HFFc6 (cell line): ENCODE results near the gene ZNF655. TPM values are rescaled to one million over a fixed set of nuclear protein-coding genes. Genes with fewer than 3 reads are reported as not detected.
"Not testable (repeated sequence)": the region's sequence is repeated elsewhere in the genome, so short reads cannot be mapped to it uniquely, and the experiment has no call there.

Experiments used
- DNase-seq: peaks from one replicate; pipeline ENCODE4 v3.0.0-alpha.2; 2018
- H3K27ac Mint-ChIP-seq: 2 replicates; pipeline ENCODE4 v1.8.0; 2020; ENCODE audit warnings: mild to moderate bottlenecking, mixed read lengths
- H3K27me3 Mint-ChIP-seq: 2 replicates; pipeline ENCODE4 v1.8.0; 2021; ENCODE audit warnings: mild to moderate bottlenecking, moderate library complexity, mixed read lengths; ENCODE audit not compliant: insufficient read depth
- H3K36me3 Mint-ChIP-seq: 2 replicates; pipeline ENCODE4 v1.8.0; 2021; ENCODE audit warnings: low read depth, mixed read lengths
- H3K4me1 Mint-ChIP-seq: 2 replicates; pipeline ENCODE4 v1.8.0; 2020; ENCODE audit warnings: low read depth, mixed read lengths
- H3K4me3 Mint-ChIP-seq: 2 replicates; pipeline ENCODE4 v1.8.0; 2020; ENCODE audit warnings: mild to moderate bottlenecking, moderate library complexity, mixed read lengths
- H3K9me3 Mint-ChIP-seq: 2 replicates; pipeline ENCODE4 v1.8.0; 2020; ENCODE audit warnings: mild to moderate bottlenecking, mixed read lengths
- total RNA-seq, 6 experiments: library from RNA; stranded (reverse); fragmentation: NEBNext Ultra II Directional; extraction: Animal tissue kit (Norgen Biotek cat#: 25700); gene quantifications; 2 replicates in 1 of 6; 3 replicates in 5 of 6; pipeline ENCODE4 v1.2.3, GENCODE V29; 2021
- TF ChIP-seq, protein P1 (sequence below): fragments of 200-600 bp; sonication (generic); IDR thresholded peaks from 2 replicates; pipeline ENCODE4 v1.5.0; 2021; ENCODE audit warnings: antibody characterized with exemption, mild to moderate bottlenecking

The ZNF655 gene
- total RNA-seq, 6 experiments from 2014 or later: 38.6 to 50.0 (median 43.5) TPM

DNA sequence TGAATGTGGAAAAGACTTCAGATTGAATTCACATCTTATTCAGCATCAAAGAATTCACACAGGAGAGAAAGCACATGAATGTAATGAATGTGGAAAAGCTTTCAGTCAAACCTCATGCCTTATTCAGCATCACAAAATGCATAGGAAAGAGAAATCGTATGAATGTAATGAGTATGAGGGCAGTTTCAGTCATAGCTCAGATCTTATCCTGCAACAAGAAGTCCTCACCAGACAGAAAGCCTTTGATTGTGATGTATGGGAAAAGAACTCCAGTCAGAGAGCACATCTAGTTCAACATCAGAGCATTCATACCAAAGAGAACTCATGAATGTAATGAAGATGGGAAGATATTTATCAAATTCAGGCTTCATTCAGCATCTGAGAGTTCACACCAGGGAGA is 14.8 kb downstream of the ZNF655 start:
- TF ChIP-seq, protein P1, sequence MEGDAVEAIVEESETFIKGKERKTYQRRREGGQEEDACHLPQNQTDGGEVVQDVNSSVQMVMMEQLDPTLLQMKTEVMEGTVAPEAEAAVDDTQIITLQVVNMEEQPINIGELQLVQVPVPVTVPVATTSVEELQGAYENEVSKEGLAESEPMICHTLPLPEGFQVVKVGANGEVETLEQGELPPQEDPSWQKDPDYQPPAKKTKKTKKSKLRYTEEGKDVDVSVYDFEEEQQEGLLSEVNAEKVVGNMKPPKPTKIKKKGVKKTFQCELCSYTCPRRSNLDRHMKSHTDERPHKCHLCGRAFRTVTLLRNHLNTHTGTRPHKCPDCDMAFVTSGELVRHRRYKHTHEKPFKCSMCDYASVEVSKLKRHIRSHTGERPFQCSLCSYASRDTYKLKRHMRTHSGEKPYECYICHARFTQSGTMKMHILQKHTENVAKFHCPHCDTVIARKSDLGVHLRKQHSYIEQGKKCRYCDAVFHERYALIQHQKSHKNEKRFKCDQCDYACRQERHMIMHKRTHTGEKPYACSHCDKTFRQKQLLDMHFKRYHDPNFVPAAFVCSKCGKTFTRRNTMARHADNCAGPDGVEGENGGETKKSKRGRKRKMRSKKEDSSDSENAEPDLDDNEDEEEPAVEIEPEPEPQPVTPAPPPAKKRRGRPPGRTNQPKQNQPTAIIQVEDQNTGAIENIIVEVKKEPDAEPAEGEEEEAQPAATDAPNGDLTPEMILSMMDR: no peak
- Mint-ChIP-seq H3K27ac (no peak overlapping the region), H3K9me3 (no peaks in the 10 kb centered on the region), H3K4me1 (no peaks in the 10 kb centered on the region), H3K27me3 (no peaks in the 10 kb centered on the region), H3K36me3 (peaks cover 42% of the 10 kb centered on the region), H3K4me3 (no peak overlapping the region)
- DNase-seq: no peak

DNA sequence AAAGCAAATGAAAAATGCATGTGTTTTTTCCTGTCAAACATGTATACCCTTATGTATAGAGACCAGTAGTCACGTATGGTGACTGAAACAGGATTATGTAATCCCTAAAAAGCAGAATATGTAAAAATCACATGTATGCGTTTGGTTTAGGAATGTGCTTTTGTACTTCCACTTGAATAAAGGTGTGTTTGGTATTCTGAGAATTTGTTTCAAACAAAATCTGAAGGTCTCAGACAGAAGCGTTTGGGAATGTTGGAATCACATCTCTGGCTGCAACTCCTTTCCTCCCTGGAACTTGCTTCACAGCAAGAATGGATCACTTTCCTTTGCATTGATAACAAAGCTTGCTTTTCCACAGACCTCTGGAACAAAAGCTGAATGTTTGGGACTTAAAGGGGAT is 17.8 kb downstream of the ZNF655 start:
- H3K9me3 Mint-ChIP-seq: no peaks in the 10 kb centered on the region
- H3K27ac Mint-ChIP-seq: no peak overlapping the region
- DNase-seq: no peak
- peaks cover 16% of the 10 kb centered on the region for H3K4me1 Mint-ChIP-seq
- H3K27me3 Mint-ChIP-seq: no peaks in the 10 kb centered on the region
- TF ChIP-seq, protein P1: no peak
- no peak overlapping the region for H3K4me3 Mint-ChIP-seq
- peaks cover 28% of the 10 kb centered on the region for H3K36me3 Mint-ChIP-seq

- H3K9me3 Mint-ChIP-seq: no peaks in the 10 kb centered on the region
- H3K27me3 Mint-ChIP-seq: no peaks in the 10 kb centered on the region
- no peak overlapping the region for H3K27ac Mint-ChIP-seq
- TF ChIP-seq, protein P1: no peak
- H3K4me1 Mint-ChIP-seq: peaks cover 16% of the 10 kb centered on the region
- DNase-seq: no peak
- H3K36me3 Mint-ChIP-seq: no peaks in the 10 kb centered on the region
- peak overlapping the region; percentile 86 for H3K4me3 Mint-ChIP-seq
These were observed 21.0 kb downstream of the ZNF655 start for GRCh38 chr7:99579281-99579955.

DNA sequence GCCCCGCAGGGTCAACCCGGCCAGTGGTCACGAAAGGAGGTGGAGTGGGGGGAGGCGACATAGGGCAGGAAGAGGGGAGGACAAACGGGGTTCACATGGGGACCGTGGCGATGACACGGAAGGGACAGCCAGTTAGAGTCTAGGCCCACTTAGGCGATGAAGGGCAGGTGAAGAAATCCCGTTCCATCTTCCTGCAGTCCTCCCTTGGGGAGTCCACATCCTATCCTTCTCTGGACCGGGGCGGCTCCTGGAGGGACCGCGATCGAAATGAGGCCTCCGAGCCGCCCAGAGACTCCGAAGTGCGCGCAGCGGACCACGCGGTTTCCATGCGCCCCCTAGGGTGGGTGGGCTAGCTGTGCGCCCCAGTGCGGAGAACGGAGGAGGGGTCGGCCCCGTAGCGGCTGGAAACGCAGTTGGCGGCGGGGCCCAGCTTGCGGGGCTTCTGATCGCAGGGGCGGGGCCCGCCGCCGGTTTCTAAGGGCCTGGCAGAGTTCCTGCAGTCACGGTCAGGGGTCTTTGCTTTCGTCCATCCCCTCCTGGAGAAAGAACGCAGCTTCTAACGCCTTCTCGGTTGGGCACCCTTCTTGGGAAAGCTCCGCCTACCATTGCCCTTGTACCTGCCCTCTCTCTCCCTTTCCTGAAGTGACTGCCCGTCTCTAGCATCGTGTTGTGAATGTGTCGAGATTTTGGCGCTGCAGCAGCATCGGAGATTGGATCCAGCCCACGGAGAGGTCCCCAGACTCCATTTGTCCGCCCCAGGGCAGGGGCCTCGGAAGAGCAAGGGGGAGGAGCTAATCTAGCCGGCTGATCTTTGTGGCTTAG is 21.7 kb downstream of the ZNF655 start:
- peaks cover 16% of the 10 kb centered on the region for H3K4me1 Mint-ChIP-seq
- TF ChIP-seq, protein P1: peak; percentile 64
- H3K36me3 Mint-ChIP-seq: no peaks in the 10 kb centered on the region
- no peak for DNase-seq
- H3K27ac Mint-ChIP-seq: no peak overlapping the region
- no peaks in the 10 kb centered on the region for H3K9me3 Mint-ChIP-seq
- H3K27me3 Mint-ChIP-seq: no peaks in the 10 kb centered on the region
- H3K4me3 Mint-ChIP-seq: peak overlapping the region; percentile 86

DNA sequence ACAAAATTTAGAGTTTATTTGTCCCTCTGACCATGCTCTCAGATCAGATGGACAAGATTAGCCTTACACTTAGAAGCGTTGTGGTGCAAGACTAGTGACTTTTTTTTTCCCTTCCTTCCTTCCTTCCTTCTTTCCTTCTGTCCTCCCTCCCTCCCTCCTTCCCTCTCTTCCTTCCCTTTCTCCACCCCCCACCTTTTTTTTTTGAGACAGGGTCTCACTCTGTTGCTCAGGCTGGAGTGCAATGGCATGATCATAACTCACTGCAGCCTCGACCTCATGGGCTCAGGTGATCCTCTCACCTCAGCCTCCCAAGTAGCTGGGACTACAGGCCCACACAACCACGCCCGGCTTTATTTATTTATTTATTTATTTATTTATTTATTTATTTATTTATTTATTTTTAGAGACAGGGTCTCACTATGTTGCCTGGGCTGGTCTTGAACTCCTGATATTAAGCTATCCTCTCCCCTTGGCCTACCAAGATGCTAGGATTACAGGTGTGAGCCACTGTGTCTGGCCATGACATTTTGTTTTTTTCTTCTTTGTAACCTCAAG is 22.4 kb downstream of the ZNF655 start:
- not testable (repeated sequence) for DNase-seq, H3K9me3 Mint-ChIP-seq, H3K27me3 Mint-ChIP-seq, H3K36me3 Mint-ChIP-seq, H3K27ac Mint-ChIP-seq
- peak overlapping the region; percentile 86 for H3K4me3 Mint-ChIP-seq
- peaks cover 16% of the 10 kb centered on the region for H3K4me1 Mint-ChIP-seq

DNA sequence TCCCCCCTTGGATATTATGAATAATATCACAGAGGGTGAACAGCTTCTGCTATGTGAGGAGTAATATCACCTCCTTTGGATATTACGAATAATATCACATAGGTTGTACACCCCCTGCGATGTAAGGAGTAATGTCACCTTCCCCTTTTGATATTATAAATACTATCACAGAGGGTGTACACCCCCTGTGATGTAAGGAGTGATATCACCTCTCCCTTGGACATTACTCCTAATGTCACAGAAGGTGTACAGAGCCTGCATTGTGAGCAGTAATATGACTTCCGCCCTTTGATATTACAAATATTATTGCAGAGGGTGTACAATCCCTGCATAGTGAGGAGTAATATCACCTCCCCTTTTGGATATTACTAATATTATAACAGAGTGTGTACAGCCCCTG is 30.4 kb downstream of the ZNF655 start:
- TF ChIP-seq, protein P1: no peak
- H3K4me3 Mint-ChIP-seq: no peak overlapping the region
- no peaks in the 10 kb centered on the region; the same call in 1 of the 2 replicates for H3K27me3 Mint-ChIP-seq
- no peak for DNase-seq
- H3K9me3 Mint-ChIP-seq: no peaks in the 10 kb centered on the region
- no peaks in the 10 kb centered on the region for H3K36me3 Mint-ChIP-seq
- H3K4me1 Mint-ChIP-seq: no peaks in the 10 kb centered on the region
- H3K27ac Mint-ChIP-seq: no peak overlapping the region
